ENCODE measurements around the gene SNCB. TPM values are rescaled to one million over a fixed set of nuclear protein-coding genes. Genes with fewer than 3 reads are reported as not detected.
"Not testable (repeated sequence)": the region's sequence is repeated elsewhere in the genome, so short reads cannot be mapped to it uniquely, and the experiment has no call there.

Gene SNCB
- total RNA-seq, 1 donor from 2014 or later, result 0.24 TPM

DNA sequence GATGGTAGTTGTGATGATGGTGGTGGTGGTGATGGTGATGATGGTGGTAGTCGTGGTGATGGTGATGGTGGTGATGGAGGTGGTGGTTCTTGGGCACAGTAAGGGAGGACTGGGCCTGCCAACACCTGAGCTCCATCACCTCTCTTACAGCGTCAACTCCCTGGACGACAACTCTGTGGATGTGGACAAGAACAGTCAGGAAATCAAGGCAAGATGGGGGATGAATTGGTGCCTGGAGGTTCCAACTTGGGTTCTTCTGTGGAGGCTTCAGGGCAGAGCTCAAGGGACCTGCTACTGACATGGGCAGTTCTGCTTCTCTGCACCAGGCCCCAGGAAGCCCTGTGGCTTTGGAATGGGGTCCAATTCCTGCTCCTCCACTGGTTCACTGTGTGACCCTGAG is 37.8 kb downstream of the SNCB start:
- no peak for DNase-seq (ENCODE audit: low spot score, unreplicated experiment)
- peaks cover 23% of the 10 kb centered on the region for H3K27me3 Mint-ChIP-seq
- TF ChIP-seq, protein P1, sequence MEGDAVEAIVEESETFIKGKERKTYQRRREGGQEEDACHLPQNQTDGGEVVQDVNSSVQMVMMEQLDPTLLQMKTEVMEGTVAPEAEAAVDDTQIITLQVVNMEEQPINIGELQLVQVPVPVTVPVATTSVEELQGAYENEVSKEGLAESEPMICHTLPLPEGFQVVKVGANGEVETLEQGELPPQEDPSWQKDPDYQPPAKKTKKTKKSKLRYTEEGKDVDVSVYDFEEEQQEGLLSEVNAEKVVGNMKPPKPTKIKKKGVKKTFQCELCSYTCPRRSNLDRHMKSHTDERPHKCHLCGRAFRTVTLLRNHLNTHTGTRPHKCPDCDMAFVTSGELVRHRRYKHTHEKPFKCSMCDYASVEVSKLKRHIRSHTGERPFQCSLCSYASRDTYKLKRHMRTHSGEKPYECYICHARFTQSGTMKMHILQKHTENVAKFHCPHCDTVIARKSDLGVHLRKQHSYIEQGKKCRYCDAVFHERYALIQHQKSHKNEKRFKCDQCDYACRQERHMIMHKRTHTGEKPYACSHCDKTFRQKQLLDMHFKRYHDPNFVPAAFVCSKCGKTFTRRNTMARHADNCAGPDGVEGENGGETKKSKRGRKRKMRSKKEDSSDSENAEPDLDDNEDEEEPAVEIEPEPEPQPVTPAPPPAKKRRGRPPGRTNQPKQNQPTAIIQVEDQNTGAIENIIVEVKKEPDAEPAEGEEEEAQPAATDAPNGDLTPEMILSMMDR (IDR thresholded peaks at IDR 0.05; ENCODE audit: unreplicated experiment), result no peak
- no peak overlapping the region for H3K27ac Mint-ChIP-seq
- no peaks in the 10 kb centered on the region for H3K9me3 Mint-ChIP-seq (ENCODE audit: low read depth)
- no peaks in the 10 kb centered on the region for H3K36me3 Mint-ChIP-seq (ENCODE audit: insufficient read depth)
- no peak overlapping the region for H3K4me3 Mint-ChIP-seq (ENCODE audit: low read depth)
- H3K4me1 Mint-ChIP-seq (ENCODE audit: low read depth), result no peaks in the 10 kb centered on the region

DNA sequence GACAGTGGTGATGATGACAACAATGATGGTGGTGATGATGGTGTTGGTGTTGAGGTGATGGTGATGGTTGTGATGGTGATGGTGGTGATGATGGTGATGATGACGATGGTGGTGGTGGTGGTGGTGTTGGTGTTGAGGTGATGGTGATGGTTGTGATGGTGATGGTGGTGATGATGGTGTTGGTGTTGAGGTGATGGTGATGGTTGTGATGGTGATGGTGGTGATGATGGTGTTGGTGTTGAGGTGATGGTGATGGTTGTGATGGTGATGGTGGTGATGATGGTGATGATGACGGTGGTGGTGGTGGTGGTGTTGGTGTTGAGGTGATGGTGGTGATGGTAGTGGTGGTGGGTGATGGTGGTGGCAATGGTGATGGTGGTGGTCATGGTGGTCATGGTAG is 38.7 kb downstream of the SNCB start:
- H3K36me3 Mint-ChIP-seq (ENCODE audit: insufficient read depth); H3K4me1 Mint-ChIP-seq (ENCODE audit: low read depth); H3K4me3 Mint-ChIP-seq (ENCODE audit: low read depth); DNase-seq (ENCODE audit: low spot score, unreplicated experiment); H3K9me3 Mint-ChIP-seq (ENCODE audit: low read depth); H3K27ac Mint-ChIP-seq: not testable (repeated sequence)
- peaks cover 23% of the 10 kb centered on the region for H3K27me3 Mint-ChIP-seq

DNA sequence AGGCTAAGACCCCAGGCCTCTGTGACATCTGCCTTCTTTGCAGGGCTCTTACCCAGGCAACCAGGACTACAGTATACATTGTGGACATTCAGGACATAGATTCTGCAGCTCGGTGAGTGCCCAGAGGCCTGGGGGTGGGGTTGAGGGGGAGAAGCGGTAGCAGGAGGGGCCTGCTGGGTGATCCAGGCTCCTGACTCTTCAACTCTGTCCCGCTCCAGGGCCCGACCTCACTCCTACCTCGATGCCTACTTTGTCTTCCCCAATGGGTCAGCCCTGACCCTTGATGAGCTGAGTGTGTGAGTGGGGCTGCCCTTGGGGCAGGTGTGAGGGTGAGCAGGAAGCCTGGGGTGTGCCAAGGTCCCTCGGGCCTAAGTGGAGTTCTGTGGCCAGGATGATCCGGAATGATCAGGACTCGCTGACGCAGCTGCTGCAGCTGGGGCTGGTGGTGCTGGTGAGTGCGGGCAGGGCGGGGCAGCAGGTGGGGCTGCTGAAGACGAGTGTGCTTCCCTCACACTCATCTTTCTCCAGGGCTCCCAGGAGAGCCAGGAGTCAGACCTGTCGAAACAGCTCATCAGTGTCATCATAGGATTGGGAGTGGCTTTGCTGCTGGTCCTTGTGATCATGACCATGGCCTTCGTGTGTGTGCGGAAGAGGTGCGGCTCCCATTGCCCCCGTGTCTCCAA is 40.2 kb downstream of the SNCB start:
- Mint-ChIP-seq H3K4me3 (ENCODE audit: low read depth) (no peak overlapping the region), H3K27me3 (peaks cover 17% of the 10 kb centered on the region), H3K36me3 (ENCODE audit: insufficient read depth) (peaks cover 1% of the 10 kb centered on the region), H3K27ac (no peak overlapping the region), H3K9me3 (ENCODE audit: low read depth) (no peaks in the 10 kb centered on the region), H3K4me1 (ENCODE audit: low read depth) (no peaks in the 10 kb centered on the region)
- no peak for DNase-seq (ENCODE audit: low spot score, unreplicated experiment)
- TF ChIP-seq, protein P1 (IDR thresholded peaks at IDR 0.05; ENCODE audit: unreplicated experiment), result no peak

DNA sequence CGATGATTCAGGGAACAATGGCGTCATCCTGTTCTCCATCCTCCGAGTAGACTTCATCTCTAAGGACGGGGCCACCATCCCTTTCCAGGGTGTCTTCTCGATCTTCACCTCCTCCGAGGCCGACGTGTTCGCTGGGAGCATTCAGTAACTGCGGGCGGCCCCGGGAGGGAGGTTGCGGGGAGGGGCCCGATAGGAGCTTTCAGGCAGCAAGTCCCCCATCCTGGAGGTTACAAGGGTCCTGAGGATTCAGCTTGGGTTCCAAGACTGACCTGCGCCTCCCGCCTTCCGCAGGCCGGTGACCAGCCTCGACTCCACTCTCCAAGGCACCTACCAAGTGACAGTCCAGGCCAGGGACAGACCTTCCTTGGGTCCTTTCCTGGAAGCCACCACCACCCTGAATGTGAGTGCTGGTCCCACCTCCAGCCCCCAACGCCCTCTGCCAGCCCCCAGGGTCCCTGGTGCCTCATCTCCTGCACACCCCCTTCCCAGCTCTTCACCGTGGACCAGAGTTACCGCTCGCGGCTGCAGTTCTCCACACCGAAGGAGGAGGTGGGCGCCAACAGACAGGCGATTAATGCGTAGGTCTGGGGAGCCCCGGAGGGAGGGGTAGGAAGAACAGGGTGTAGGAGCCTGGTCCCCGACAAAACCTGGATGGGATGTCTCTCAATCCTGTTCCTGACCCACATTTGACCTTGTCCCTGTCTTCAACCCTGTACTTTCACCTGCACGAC is 41.1 kb downstream of the SNCB start:
- Mint-ChIP-seq H3K4me3 (ENCODE audit: low read depth) (no peak overlapping the region), H3K27me3 (peaks cover 13% of the 10 kb centered on the region), H3K27ac (no peak overlapping the region), H3K4me1 (ENCODE audit: low read depth) (no peaks in the 10 kb centered on the region), H3K36me3 (ENCODE audit: insufficient read depth) (peaks cover 1% of the 10 kb centered on the region), H3K9me3 (ENCODE audit: low read depth) (no peaks in the 10 kb centered on the region)
- no peak for DNase-seq (ENCODE audit: low spot score, unreplicated experiment)
- TF ChIP-seq, protein P1 (IDR thresholded peaks at IDR 0.05; ENCODE audit: unreplicated experiment), result no peak

DNA sequence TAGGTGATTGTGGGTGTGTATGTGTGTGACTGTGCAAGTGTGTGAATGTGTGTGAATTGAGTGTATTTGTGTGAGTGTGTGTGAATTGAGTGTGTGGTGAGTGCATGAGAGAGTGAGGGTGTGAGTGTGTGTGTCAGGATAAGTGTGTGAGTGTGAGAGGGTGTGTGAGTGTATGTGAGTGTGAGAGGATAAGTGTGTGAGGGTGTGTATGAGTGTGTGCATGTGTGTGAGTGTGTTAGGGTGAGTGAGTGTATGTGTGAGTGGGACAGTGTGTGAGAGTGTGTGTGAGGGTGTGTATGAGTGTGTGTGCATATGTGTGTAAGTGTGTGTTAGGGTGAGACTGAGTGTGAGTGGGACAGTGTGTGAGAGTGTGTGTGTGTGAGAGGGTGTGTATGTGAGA is 42.0 kb downstream of the SNCB start:
- TF ChIP-seq, protein P1 (IDR thresholded peaks at IDR 0.05; ENCODE audit: unreplicated experiment), result no peak
- H3K36me3 Mint-ChIP-seq (ENCODE audit: insufficient read depth), result peaks cover 1% of the 10 kb centered on the region
- H3K27me3 Mint-ChIP-seq, result peaks cover 7% of the 10 kb centered on the region
- H3K4me3 Mint-ChIP-seq (ENCODE audit: low read depth), result no peak overlapping the region
- H3K9me3 Mint-ChIP-seq (ENCODE audit: low read depth), result no peaks in the 10 kb centered on the region
- H3K4me1 Mint-ChIP-seq (ENCODE audit: low read depth), result no peaks in the 10 kb centered on the region
- no peak overlapping the region for H3K27ac Mint-ChIP-seq
- DNase-seq (ENCODE audit: low spot score, unreplicated experiment), result no peak

DNA sequence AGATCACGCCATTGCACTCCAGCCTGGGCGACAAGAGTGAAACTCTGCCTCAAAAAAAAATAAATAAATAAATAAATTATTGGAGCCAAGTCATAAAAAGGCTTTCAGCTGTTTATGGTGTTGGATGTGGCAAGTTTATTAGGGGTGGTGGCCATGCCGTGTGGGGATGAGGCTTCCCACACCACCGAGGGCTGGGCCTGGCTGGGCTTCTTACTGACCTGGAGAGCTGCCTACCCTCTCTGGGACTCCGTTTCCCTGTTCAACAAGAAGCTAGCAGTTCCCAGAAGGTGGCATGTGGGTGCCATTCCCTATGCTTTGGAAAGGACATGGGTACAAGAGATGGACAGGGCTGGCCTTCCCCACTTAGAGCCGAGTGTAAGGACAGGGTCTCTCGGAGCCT is 42.9 kb downstream of the SNCB start:
- DNase-seq (ENCODE audit: low spot score, unreplicated experiment), result no peak
- Mint-ChIP-seq H3K4me1 (ENCODE audit: low read depth) (no peaks in the 10 kb centered on the region), H3K27ac (no peak overlapping the region), H3K27me3 (peaks cover 7% of the 10 kb centered on the region), H3K9me3 (ENCODE audit: low read depth) (no peaks in the 10 kb centered on the region), H3K36me3 (ENCODE audit: insufficient read depth) (peaks cover 1% of the 10 kb centered on the region), H3K4me3 (ENCODE audit: low read depth) (no peak overlapping the region)
- TF ChIP-seq, protein P1 (IDR thresholded peaks at IDR 0.05; ENCODE audit: unreplicated experiment), result no peak

Measured in progenitor cell of endocrine pancreas (in vitro differentiated cells).